NCI-H2107 treated with DMSO at 0.1 percent for 48 hours (cell line): Measurements from ENCODE around the gene CDHR1.

Source experiments
- DNase-seq: peaks from one replicate; lab custom pipeline; 2025; ENCODE audit not compliant: unreplicated experiment; lab: John Stamatoyannopoulos, UW

Gene CDHR1

DNA sequence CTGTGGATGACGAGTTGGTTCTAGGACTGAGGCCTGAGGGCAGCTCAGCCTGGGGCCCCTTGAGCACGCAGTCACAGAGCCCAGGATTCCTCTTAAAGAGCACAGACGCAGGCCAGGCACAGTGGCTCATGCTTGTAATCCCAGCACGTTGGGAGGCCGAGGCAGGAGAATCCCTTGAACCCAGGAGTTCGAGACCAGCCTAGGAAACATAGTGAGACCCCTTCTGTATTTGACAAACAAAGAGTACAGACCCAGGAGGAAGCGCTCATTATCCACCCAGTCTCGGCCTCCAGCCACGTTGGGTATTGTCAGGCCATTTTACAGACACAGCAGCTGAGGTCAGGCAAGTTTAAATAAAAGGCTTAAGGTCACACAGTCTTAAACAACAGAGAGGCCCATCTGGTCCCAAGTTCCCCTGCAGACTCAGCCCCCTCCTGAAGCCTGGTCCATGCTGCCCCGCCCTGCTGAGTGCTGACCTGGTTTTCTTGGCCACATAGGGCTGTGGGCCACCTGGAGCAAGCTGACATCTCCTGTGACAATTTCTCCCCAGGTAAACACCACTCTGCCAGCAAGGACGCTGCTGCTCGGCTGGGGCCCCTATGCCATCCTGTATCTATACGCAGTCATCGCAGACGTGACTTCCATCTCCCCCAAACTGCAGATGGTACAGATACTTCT, 63.1 kb downstream of the CDHR1 start:
- DNase-seq: no peak

DNA sequence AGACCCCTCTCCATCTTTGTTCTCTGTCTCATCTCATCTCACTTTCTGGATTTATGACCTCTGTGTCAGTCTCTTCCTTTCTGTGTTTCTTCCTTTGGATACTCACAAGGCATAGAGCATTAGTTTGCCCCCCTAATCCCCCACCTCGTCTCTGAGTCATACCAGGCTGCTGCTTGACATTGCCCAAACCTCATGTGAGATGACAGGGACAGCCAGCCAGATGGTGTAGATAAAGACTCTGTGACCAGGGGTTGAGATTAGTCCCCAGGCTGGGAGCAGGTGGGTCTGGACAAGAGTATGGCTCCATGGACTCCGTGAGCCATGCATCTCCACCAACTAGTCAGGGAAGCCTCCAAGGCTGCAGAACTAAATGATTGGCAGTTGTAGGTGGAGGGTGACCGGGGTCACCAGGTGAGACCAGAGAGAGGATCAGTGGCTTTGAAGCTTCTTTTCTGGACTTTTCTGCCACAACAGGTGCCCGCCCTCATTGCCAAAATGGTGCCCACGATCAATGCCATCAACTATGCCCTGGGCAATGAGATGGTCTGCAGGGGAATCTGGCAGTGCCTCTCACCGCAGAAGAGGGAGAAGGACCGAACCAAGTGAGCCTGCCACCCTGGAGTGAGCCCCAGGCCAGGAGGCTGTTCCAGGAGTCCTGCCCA, 63.8 kb downstream of the CDHR1 start:
- DNase-seq: no peak

DNA sequence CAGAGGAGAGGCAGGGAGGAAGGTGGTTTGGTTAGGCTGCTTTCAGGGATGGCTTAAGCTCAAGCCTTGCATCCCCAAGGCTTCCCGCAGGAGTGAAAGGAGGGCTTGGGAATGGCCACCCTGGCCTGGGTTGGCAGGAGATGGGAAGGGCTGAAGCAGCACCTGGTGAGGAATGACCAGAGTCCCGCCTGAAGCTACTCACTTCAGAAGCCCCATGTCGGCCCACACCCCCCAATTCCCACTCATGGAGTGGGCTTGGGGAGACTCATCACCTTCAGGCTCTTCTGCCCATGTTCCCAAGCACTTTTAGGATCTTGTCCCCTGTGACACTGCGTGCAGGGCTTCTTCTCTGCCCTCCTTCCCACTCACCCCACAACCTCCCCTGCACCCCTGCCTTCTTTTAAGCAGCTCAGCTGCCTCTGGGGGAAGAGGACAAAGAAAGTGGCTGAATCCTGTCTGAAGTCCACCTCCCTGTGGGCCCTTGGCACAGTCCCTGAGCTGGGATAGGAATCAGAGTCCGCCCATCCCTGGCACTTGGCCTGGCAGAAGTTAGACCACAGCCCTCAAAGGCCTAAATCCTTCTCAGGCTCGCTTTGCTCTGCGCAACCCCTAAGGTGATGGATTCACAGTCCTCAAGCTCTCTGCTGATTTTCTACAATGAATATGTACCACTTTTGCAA, 67.0 kb downstream of the CDHR1 start:
- no peak for DNase-seq

DNA sequence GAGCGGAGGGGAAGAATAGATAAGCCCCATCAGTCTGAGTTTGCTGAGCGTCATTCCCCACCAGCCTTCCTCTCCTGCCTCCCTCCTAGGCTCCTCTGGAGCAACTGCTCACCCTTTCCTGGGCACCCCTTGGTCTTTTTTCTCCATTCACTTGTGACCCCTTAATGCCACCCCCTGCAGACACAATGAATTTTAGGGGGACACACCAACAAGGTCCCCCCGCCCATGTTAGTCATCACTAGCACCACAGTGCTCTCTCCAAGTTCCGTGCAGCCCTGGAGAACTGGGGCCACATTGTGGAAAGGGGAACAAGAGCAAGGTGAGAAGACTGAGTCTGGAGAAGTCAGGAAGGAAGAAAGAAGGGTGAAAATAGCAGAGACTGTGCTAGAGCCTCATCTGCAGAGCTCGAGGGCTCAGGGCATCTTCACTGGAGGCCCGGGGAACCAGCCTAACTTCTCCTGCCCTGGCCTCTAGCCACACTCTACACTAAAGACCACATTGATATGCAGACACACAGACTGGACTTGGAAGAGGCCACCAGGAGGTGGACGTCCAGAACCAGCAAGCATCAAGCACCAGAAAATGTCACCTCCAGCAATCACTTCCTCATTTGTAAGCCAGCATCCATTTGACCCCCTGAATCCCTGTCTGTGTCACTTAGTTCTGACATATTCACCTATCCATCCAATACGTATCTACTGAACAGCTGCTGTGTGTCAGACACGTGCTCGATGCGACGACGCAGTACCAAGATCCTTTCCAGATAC, 68.0 kb downstream of the CDHR1 start:
- no peak for DNase-seq

DNA sequence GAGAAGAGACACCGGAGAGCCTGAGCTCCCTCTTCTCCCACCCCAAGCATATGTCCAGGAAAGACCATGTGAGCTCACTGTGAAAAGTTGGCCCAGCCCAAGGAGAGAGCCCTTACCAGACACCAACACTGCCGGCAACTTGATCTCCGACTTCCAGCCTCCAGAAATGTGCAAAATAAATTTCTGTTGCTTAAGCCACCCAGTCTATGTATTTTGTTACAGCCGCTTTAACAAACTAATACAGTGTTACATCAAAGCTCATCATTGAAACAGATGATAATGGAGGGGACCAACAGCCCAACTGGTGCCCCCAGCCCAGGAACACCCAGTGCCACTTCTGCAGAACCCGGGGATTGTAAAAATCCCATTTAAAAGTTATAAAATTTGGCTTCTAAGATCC, 69.4 kb downstream of the CDHR1 start:
- no peak for DNase-seq

DNA sequence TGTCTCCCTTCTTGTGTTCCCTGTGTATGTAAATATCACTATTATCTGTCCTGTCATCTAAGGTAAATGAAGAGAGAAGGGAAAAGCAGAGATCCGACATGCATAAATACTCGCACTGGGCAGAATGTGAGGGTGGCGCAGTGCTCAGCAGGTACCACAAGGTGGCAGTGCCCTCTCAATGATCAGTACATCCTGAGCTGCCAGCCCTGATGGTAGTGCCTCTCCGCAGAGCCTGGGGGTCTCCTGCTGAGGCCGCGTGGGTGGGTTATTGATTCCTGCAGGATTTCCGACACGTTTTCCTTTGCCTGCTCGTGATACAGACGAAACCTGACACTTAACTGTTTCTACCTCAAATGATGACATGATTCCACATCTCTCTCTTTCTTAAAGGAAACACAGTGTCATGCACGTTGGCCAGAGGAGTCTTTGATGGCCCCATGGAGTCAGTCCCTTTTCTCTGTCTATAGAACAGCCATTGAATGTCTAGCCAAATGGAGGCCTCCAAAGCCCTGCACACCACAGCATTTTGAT, 70.3 kb downstream of the CDHR1 start:
- peak; percentile 46 for DNase-seq

DNA sequence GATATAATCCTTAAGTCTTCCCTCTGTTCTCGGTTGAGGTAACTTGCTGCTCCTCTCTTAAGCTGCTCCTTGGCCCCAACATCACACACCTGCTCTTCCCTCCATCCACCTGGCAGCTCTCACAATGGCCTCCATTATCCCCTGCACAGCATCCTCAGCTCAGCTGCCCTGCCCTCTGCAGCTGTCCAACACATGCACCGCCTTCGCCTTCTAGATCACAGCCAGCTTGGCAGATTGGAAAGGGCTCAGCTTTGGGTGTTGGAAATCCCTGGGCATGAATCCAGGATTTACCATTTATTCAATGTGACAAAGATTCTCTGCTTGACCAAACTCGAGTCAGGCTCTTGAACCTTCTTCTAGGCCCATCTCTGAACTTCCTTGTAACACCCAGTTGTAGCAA, 71.1 kb downstream of the CDHR1 start:
- DNase-seq: peak; percentile 56

DNA sequence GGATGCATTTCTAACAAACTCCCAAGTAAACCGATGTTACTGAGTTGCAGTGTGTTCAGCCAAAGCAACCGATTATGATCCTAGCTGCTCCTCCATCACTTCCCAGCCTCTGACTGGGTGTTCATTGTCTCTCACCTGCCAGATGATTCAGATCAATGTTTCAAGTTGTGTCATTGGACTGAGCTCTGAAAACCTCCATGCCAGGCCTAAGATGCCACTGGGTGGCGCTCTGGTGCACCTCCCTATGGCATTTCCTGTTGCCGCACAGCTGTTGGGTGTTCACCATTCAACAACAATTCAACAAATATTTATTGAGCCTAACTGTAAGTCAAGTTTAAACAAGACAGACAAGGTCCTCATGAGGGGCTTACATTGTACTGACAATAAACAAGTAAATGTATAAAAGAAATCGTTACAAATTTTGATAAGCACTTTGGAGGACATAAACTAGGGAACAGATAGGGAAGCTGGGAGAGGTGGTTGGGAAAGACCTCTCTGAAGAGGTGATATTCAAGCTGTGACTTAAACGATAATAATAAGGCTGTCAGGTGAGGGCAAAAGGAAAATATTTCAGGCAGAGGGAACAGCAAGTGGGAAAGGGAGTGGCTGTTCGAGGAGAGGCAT, 73.3 kb downstream of the CDHR1 start:
- peak; percentile 31 for DNase-seq

DNA sequence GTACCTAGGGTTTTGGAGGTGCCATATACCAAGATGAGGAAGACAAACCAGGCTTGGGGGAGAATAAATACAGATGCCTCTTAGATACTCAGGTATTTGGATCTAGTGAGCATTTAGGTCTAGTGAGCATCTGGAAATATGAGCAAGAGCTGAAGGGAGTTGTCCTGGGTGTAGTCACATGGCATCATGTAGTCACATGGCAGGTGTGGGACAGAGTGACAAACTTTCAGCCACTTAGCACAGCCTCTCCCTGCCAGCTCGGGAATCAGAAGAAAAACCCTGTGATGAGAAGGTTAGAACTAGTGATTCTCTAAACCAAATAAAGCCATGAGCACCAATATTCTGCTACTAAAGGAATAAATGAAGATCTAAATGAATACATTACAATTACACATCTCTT, 74.8 kb downstream of the CDHR1 start:
- DNase-seq: no peak
